Neural cell (in vitro differentiated cells): Measurements from ENCODE around the gene PIP5K1B. TPM values are rescaled to one million over a fixed set of nuclear protein-coding genes. Genes with fewer than 3 reads are reported as not detected.

Experiments
- H2AFZ ChIP-seq: fragments of 200-600, 300-800 bp; sonication (generic), shearing (Covaris generic); 2 replicates; pipeline ENCODE4 v1.6.0; 2014; ENCODE audit warnings: low read depth, mild to moderate bottlenecking, antibody characterized with exemption, low read length, moderate library complexity
- H3F3A ChIP-seq: fragments of 200-600 bp; shearing (Covaris generic); 2 replicates; pipeline ENCODE4 v1.6.1; 2016; ENCODE audit warnings: mild to moderate bottlenecking, moderate library complexity, mixed read lengths, antibody characterized with exemption, low read length; ENCODE audit not compliant: insufficient read depth, poor library complexity, severe bottlenecking
- H3K27ac ChIP-seq: fragments of 200-600, 300-800 bp; sonication (generic), shearing (Covaris generic); 2 replicates; pipeline ENCODE4 v1.5.1; 2014; ENCODE audit warnings: mild to moderate bottlenecking, low read length, moderate library complexity
- H3K27me3 ChIP-seq: fragments of 300-800, 200-600 bp; sonication (generic), shearing (Covaris generic); 2 replicates; pipeline ENCODE4 v1.6.0; 2014; ENCODE audit warnings: mild to moderate bottlenecking, low read depth, low read length, moderate library complexity; ENCODE audit not compliant: insufficient read depth
- H3K36me3 ChIP-seq: fragments of 300-800, 200-600 bp; sonication (generic), shearing (Covaris generic); 2 replicates; pipeline ENCODE4 v1.5.1; 2014; ENCODE audit warnings: mild to moderate bottlenecking, antibody characterized with exemption, low read length, moderate library complexity; ENCODE audit not compliant: insufficient read depth
- H3K4me2 ChIP-seq: fragments of 300-800, 200-600 bp; sonication (generic), shearing (Covaris generic); 2 replicates; pipeline ENCODE4 v1.6.0; 2014; ENCODE audit warnings: mild to moderate bottlenecking, low read length
- H3K4me3 ChIP-seq: fragments of 300-800, 200-600 bp; sonication (generic), shearing (Covaris generic); 2 replicates; pipeline ENCODE4 v1.5.1; 2014; ENCODE audit warnings: mild to moderate bottlenecking, low read length, moderate library complexity
- H3K79me2 ChIP-seq: fragments of 200-600 bp; shearing (Covaris generic); replicated peaks from 2 replicates; pipeline ENCODE4 v1.6.0; 2014; ENCODE audit warnings: mild to moderate bottlenecking, low read length, moderate library complexity; ENCODE audit not compliant: insufficient read depth
- H3K9ac ChIP-seq: fragments of 300-800, 200-600 bp; sonication (generic), shearing (Covaris generic); 2 replicates; pipeline ENCODE4 v1.6.1; 2016; ENCODE audit warnings: mild to moderate bottlenecking, low read length, mixed read lengths
- H3K9me2 ChIP-seq: fragments of 200-600 bp; shearing (Covaris generic); 2 replicates; pipeline ENCODE4 v1.6.1; 2016; ENCODE audit warnings: mild to moderate bottlenecking, low read length, mixed read lengths; ENCODE audit not compliant: insufficient read depth
- H3K9me3 ChIP-seq: fragments of 200-600, 300-800 bp; sonication (generic), shearing (Covaris generic); 2 replicates; pipeline ENCODE4 v1.6.1; 2016; ENCODE audit warnings: mild to moderate bottlenecking, mixed run types, low read length, moderate library complexity, mixed read lengths
- H4K20me1 ChIP-seq: fragments of 200-600 bp; shearing (Covaris generic); 2 replicates; pipeline ENCODE4 v1.6.1; 2016; ENCODE audit warnings: mild to moderate bottlenecking, mixed run types; ENCODE audit not compliant: insufficient read depth
- CTCF ChIP-seq: fragments of 450-650 bp; IDR thresholded peaks from 2 replicates; pipeline ENCODE4 v1.5.1; 2014; ENCODE audit warnings: antibody characterized with exemption, mild to moderate bottlenecking, moderate library complexity; ENCODE audit not compliant: poor library complexity, severe bottlenecking
- EP300 ChIP-seq: fragments of 450-650 bp; conservative IDR thresholded peaks from 2 replicates; pipeline ENCODE4 v1.6.1; 2014; ENCODE audit warnings: antibody characterized with exemption, mild to moderate bottlenecking, moderate library complexity; ENCODE audit not compliant: poor library complexity, severe bottlenecking
- EZH2 ChIP-seq: fragments of 200-600, 300-800 bp; shearing (Covaris generic), sonication (generic); IDR thresholded peaks from 2 replicates; pipeline ENCODE4 v1.6.1; 2014; ENCODE audit warnings: antibody characterized with exemption, low read length, borderline replicate concordance, mild to moderate bottlenecking; ENCODE audit not compliant: insufficient read depth, poor library complexity, severe bottlenecking
- MXI1 ChIP-seq: fragments of 450-650 bp; conservative IDR thresholded peaks from 2 replicates; pipeline ENCODE4 v1.6.1; 2014; ENCODE audit warnings: antibody characterized with exemption, mild to moderate bottlenecking; ENCODE audit not compliant: poor library complexity, severe bottlenecking
- POLR2AphosphoS5 ChIP-seq: IDR thresholded peaks from 2 replicates; pipeline ENCODE4 v1.6.1; 2012
- RAD21 ChIP-seq: fragments of 450-650 bp; conservative IDR thresholded peaks from 2 replicates; pipeline ENCODE4 v1.6.1; 2014; ENCODE audit warnings: antibody characterized with exemption, mild to moderate bottlenecking, moderate library complexity
- REST ChIP-seq: IDR thresholded peaks from 2 replicates; pipeline ENCODE4 v1.6.1; 2012; ENCODE audit warnings: borderline replicate concordance
- SMC3 ChIP-seq: fragments of 450-650 bp; conservative IDR thresholded peaks from 2 replicates; pipeline ENCODE4 v1.6.1; 2014; ENCODE audit warnings: antibody characterized with exemption, mild to moderate bottlenecking, moderate library complexity; ENCODE audit not compliant: poor library complexity
- TAF1 ChIP-seq: IDR thresholded peaks from 2 replicates; pipeline ENCODE4 v1.6.1; 2012; ENCODE audit warnings: low read depth
- polyA plus RNA-seq: library from polyadenylated mRNA; depleted of rRNA; stranded (reverse); fragments of >200 nt; gene quantifications from 2 replicates; pipeline ENCODE4 v1.2.3, GENCODE V29; 2014

PIP5K1B gene
- polyA plus RNA-seq, 1 donor from 2014 or later: 1.5 TPM

- H3K9ac ChIP-seq: no peak overlapping the region
- no peaks in the 10 kb centered on the region for H3K9me2 ChIP-seq
- no peaks in the 10 kb centered on the region for H3K36me3 ChIP-seq
- no peaks in the 10 kb centered on the region for H4K20me1 ChIP-seq
- no peak overlapping the region for H3K27ac ChIP-seq
- H3K9me3 ChIP-seq: no peaks in the 10 kb centered on the region
- no peaks in the 10 kb centered on the region for H3K79me2 ChIP-seq
- no peaks in the 10 kb centered on the region for H3F3A ChIP-seq
- TF ChIP-seq REST (no peak), CTCF (no peak), SMC3 (no peak), RAD21 (no peak), EZH2 (no peak), POLR2AphosphoS5 (no peak), EP300 (no peak), TAF1 (no peak), MXI1 (no peak)
- no peak overlapping the region for H2AFZ ChIP-seq
- H3K27me3 ChIP-seq: no peaks in the 10 kb centered on the region
- no peak overlapping the region for H3K4me2 ChIP-seq
- no peak overlapping the region for H3K4me3 ChIP-seq
Observed at GRCh38 chr9:68747043-68747533, 42.0 kb downstream of the PIP5K1B start.

- Histone ChIP-seq H3K4me3 (no peak overlapping the region), H3K9ac (no peak overlapping the region), H3K9me2 (no peaks in the 10 kb centered on the region), H3K4me2 (no peak overlapping the region), H3K9me3 (no peaks in the 10 kb centered on the region), H3K79me2 (no peaks in the 10 kb centered on the region), H4K20me1 (no peaks in the 10 kb centered on the region), H3K36me3 (no peaks in the 10 kb centered on the region), H2AFZ (no peak overlapping the region), H3K27ac (no peak overlapping the region), H3F3A (no peaks in the 10 kb centered on the region), H3K27me3 (no peaks in the 10 kb centered on the region)
- no peak for TF ChIP-seq POLR2AphosphoS5
- no peak for TF ChIP-seq MXI1
- TF ChIP-seq CTCF: no peak
- no peak for TF ChIP-seq SMC3
- TF ChIP-seq TAF1: no peak
Observed at GRCh38 chr9:68749135-68749534, 44.1 kb downstream of the PIP5K1B start.
